Measurements from ENCODE around the gene MYO3B. TPM values are rescaled to one million over a fixed set of nuclear protein-coding genes. Genes with fewer than 3 reads are reported as not detected.

Gene MYO3B
- total RNA-seq, 1 experiment from 2014 or later, result 0.63 TPM

GRCh38 chr2:170369894-170370293, 191.9 kb downstream of the MYO3B start:
- peak; percentile 56; the same call in 2 of the 3 replicates for TF ChIP-seq CTCF (conservative IDR thresholded peaks at IDR 0.05)
- Histone ChIP-seq H2BK5ac (ENCODE audit: insufficient read length, low read length) (no peak overlapping the region), H3K4ac (ENCODE audit: low read depth, low read length) (no peak overlapping the region), H3K27ac (ENCODE audit: insufficient read length, low read depth, low read length) (no peak overlapping the region), H2BK12ac (ENCODE audit: insufficient read length, low read depth, low read length) (no peak overlapping the region), H2BK15ac (ENCODE audit: low read depth, low read length) (no peak overlapping the region), H3K18ac (ENCODE audit: insufficient read length, low read depth, low read length) (no peak overlapping the region), H3K79me2 (ENCODE audit: insufficient read depth, low read length) (no peaks in the 10 kb centered on the region), H3K9me3 (ENCODE audit: control insufficient read depth, low read depth, low read length) (no peaks in the 10 kb centered on the region), H3K4me2 (ENCODE audit: insufficient read depth, insufficient read length, low read length) (no peak overlapping the region), H3T11ph (ENCODE audit: low read length) (no peak overlapping the region), H2AK5ac (ENCODE audit: insufficient read length, low read length) (no peak overlapping the region), H3K4me1 (ENCODE audit: insufficient read depth, low read length) (peaks cover 11% of the 10 kb centered on the region; the same call in 1 of the 2 replicates), H4K8ac (replicated peaks; ENCODE audit: insufficient read length, low read depth, low read length) (no peak overlapping the region), H3K14ac (ENCODE audit: insufficient read depth, low read length) (no peak overlapping the region), H2BK20ac (ENCODE audit: low read depth, low read length, poor library complexity, severe bottlenecking) (no peak overlapping the region), H4K91ac (ENCODE audit: insufficient read length, low read depth, low read length) (no peak overlapping the region), H3K79me1 (ENCODE audit: insufficient read depth, low read depth, low read length, poor library complexity, severe bottlenecking) (no peaks in the 10 kb centered on the region), H4K20me1 (ENCODE audit: control insufficient read depth, insufficient read depth, insufficient read length) (no peaks in the 10 kb centered on the region), H2AFZ (ENCODE audit: low read length) (no peak overlapping the region), H4K5ac (ENCODE audit: insufficient read length, low read depth, low read length) (no peak overlapping the region), H3K27me3 (ENCODE audit: insufficient read depth, low read length) (no peaks in the 10 kb centered on the region), H2BK120ac (ENCODE audit: low read depth, low read length, poor library complexity, severe bottlenecking) (no peak overlapping the region), H3K23me2 (ENCODE audit: insufficient read length, low read depth, low read length, poor library complexity, severe bottlenecking) (no peaks in the 10 kb centered on the region), H3K9ac (ENCODE audit: extremely low read depth, insufficient read length, low read length) (no peak overlapping the region), H3K23ac (ENCODE audit: insufficient read length, low read depth, low read length) (no peak overlapping the region), H3K56ac (ENCODE audit: insufficient read length, low read depth, low read length) (no peak overlapping the region)
- H3K27ac Mint-ChIP-seq, result peak overlapping the region in 1 of 3 experiments; percentile 59; a peak in 1 of 7 replicates
- WGBS (ENCODE audit: extremely low coverage, insufficient read length, low lambda C conversion rate), result no CpG with 5 or more reads among the region's 1 CpG
- peaks cover 37 to 57% of the 10 kb centered on the region in 2 experiments for H3K4me1 Mint-ChIP-seq
- no peak overlapping the region for H3K4me3 Mint-ChIP-seq
- no peaks in the 10 kb centered on the region; a peak in 1 of 5 replicates for H3K9me3 Mint-ChIP-seq
- H3K27me3 Mint-ChIP-seq (ENCODE audit: low read depth), result peaks cover 15% of the 10 kb centered on the region
- H3K36me3 Mint-ChIP-seq (ENCODE audit: insufficient read depth in 1 of 3, low read depth in 3 of 3), result 0 out of 7 replicates have a peak, but pooled peaks cover 0 to 4% (median 0%) of the 10 kb centered on the region in 3 experiments
- DNase-seq, result no peak

Measured in H9 (cell line).